GM18868 (cell line): ENCODE measurements around the gene KRTAP4-11.
"Not testable (repeated sequence)": the region's sequence is repeated elsewhere in the genome, so short reads cannot be mapped to it uniquely, and the experiment has no call there.

ENCODE experiments used
- ATAC-seq: cut with Tn5 transposase; IDR thresholded peaks from one replicate; pipeline ENCODE4 v1.9.1; 2021; ENCODE audit warnings: mild to moderate bottlenecking, moderate library complexity; ENCODE audit not compliant: unreplicated experiment

KRTAP4-11 gene

DNA sequence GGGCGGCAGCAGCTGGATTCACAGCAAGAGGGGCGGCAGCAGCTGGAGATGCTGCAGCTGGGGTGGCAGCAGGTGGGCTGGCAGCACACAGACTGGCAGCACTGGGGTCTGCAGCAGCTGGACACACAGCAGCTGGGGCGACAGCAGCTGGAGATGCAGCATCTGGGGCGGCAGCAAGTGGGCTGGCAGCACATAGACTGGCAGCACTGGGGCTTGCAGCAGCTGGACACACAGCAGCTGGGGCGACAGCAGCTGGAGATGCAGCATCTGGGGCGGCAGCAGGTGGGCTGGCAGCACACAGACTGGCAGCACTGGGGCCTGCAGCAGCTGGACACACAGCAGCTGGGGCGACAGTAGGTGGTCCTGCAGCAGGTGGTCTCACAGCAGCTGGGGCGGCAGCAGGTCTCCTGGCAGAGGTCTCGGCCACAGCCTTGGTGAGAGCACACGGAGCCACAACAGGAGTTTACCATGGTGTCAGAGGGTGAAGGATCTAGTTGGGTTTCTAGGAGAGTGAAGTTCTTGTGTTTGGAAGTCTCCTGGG lies at the start of gene KRTAP4-11:
Gene KRTAP4-11 (minus strand): TSS at position 528 of the 541 bp plus-strand sequence. CDS start 58 bp downstream, at position 470.
- ATAC-seq, result not testable (repeated sequence)

DNA sequence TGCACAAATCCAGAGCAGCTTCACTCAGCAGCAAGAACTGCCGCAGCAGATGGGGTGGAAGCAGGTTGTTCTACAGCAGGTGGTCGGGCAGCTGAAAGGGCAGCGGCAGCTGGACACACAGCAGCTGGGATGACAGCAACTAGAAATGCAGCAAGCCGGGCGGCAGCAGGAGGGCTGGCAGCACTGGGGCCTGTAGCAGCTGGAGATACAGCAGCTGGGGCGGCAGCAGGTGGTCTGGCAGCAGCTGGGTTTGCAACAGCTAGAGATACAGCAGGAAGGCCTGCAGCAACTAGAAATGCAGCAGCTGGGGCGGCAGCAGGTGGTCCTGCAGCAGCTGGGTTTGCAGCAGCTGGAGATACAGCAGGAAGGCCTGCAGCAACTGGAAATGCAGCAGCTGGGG lies 49.4 kb upstream of the KRTAP4-11 start:
- no peak for ATAC-seq

DNA sequence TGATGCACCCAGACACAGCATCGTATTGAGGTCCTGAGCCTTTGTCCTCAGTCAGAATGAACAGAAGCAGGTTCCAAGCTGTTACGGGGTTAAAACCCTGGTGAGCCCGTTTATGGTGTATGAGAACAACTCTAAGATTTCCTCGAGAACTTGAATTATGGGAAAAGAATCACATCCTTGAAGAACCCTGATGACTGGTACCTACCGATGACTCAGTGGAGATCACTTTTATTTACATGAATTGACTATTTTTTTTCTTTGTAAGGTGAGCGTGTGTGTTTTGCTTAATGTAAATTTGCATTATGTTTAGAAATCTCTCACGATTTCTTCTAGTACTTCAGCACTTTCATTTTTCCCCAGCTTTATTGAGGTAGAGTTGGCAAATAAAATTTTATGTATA lies 45.7 kb upstream of the KRTAP4-11 start:
- no peak for ATAC-seq

DNA sequence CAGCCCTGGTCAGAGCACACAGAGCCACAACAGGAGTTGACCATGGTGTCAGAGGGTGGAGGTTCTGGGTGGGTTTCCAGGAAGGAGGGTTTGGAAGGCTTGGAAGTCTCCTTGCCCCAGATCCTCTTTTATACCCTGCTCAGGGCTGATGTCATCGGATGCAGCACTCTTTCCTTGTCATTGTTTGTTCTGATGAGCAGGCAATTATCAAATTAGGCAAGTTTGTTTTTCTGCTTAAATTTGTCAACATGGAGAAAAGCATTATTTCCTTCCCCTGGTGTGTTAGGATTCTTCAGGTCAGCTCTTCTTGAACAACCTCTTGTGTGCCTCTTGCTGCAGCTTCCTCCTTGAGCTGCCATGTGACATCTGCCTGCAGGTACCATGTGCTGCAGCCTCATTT lies 42.5 kb upstream of the KRTAP4-11 start, which contains the start of gene KRTAP4-4:
Gene KRTAP4-4 (minus strand): TSS at position 101 of the 400 bp plus-strand sequence. CDS start 57 bp downstream, at position 44.
- no peak for ATAC-seq

DNA sequence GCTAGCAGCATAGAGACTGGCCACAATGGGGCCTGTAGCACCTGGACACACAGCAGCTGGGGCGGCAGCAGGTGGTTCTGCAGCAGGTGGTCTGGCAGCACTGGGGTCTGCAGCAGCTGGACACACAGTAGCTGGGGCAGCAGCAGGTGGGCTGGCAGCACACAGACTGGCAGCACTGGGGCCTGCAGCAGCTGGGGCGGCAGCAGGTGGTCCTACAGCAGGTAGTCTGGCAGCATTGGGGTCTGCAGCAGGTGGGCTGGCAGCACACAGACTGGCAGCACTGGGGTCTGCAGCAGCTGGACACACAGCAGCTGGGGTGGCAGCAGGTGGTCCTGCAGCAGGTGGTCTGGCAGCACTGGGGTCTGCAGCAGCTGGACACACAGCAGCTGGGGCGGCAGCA lies 42.0 kb upstream of the KRTAP4-11 start:
- not testable (repeated sequence) for ATAC-seq

DNA sequence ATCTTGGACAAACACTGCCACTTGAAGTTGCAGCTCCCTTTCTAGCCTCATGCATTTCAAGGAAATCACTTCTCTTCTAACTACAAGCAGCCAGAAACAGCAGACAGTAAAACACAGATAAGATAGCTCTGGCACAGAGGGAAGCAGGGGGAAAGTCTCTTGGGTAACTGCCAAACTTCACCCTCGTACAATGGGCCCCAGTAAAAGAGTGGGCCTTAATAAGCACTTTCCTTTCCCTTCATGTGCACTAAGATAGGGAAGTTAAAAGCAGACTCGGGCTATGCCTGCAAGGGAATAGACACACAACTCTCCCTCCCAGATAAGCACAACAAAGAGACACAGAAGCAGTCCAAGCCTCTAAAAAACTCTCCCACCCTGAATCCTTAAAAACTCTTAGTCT lies 35.7 kb upstream of the KRTAP4-11 start:
- ATAC-seq, result no peak

DNA sequence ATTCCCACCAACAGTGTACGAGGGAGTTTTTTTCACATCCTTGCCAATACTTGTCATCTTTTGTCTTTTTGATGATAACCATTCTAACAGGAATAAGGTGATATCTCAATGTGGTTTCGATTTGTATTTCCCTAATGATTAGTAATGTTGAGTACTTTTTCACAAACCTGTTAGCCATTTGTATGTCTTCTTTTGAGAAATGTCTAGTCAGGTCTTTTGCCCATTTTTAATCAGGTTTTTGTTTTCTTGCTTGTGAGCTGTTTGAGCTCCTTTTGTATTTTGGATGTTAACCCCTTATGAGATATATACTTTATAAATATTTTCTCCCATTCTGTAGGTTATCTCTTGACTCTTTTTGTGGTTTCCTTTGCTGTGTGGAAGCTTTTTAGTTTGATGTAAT lies 33.4 kb upstream of the KRTAP4-11 start:
- no peak for ATAC-seq

DNA sequence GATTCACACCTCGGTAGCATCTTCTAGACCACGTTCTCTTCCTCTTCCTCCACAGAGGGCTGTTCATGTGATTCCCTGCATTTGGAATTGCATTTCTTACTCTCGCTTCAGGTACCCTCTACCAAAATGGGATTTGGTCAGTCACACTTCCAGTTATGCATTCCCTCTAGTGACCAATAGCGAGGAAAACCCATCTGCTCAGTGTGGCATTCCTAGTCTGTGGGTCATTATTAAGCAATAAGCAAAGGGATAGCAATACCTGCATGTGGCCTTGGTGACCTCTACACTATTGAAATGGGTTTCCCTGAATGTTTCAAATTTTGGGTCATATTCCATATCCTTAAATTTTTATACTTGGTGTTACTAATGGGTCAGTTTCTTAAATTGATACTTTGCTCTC lies 31.9 kb upstream of the KRTAP4-11 start:
- no peak for ATAC-seq

DNA sequence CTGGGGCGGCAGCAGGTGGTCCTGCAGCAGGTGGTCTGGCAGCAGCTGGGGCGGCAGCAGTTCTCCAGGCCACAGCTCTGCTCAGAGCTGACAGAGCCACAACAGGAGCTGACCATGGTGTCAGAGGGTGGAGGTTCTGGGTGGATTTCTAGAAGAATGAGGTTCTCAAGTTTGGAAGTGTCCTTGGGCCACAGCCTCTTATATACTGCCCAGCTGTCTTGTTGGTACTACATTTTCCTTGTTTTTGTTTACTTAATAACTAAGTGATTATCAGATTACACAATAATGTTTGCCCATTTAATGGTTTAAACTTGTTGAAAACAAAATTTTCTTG lies 31.4 kb upstream of the KRTAP4-11 start, which contains the start of gene KRTAP4-5:
Gene KRTAP4-5 (minus strand): TSS at position 174 of the 334 bp plus-strand sequence. CDS start 58 bp downstream, at position 116.
- no peak for ATAC-seq

DNA sequence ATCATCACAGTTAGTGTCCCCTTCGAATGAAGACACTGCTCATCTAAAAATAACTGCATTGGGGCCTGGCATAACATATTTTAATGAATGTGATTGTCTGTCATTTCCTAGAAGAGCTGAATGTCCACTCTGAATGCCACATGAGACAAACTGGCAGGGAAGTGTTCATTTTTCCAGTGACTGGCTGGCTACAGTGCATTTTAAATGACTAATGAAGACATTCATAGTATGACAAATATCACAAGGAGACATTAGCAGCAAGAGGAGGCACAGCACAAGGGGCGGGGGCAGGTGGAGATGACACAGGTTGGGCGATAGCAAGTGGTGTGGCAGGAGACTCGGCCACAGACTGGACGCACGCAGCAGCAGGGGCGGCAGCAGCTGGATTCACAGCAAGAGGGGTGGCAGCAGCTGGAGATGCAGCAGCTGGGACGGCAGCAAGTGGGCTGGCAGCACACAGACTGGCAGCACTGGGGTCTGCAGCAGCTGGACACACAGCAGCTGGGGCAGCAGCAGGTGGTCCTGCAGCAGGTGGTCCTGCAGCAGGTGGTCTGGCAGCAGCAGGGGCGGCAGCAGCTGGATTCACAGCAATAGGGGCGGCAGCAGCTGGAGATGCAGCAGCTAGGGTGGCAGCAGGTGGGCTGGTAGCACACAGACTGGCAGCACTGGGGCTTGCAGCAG lies 30.9 kb upstream of the KRTAP4-11 start:
- ATAC-seq, result not testable (repeated sequence)

DNA sequence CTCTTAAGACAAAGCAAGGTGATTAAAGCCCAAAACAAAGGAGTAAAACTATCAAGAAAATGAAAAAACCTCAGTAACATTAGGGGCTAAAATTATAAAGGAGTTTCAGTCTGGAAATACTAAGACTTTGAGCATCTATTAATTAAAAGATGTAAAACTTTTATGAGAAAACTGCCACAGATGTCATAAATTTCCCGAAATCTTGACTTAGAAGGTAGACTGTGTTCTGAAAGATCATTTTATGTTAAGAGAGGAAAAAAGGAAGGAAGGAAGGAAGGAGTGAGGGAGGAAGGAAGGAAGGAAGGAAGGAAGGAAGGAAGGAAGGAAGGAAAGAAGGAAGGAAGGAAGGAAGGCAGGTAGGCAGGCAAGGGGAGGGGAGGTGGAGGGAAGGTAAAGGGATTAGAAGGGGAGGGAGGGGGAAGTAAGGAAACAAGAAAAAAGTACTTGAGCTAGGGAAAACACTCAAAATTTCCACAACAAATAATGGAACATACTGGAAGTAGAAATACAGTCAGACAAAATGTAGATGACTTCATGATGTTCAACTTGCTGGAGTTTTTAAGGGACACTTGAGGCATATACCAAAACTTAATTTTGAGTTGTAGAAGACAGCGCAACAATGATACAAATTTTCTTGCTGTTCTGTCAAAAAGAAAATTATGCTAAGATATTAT lies 29.5 kb upstream of the KRTAP4-11 start:
- ATAC-seq, result no peak

DNA sequence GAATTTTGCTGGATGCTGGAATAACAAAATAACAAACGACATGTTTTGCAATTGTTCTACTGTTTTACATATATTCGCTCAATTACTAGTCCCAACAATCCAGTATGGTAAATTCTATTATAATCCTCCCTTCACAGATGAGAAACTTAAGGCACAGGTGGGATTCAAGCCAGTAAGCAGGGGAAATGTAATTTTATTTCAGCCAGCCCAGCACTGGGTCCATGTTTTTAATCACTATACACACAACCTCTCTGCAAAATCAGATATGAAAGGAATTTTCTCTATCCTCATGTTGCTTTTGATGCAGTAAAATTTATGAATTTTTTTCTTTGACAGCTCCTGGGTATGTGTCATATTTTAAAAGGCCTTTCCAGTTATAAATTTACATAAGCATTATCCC lies 27.1 kb upstream of the KRTAP4-11 start:
- no peak for ATAC-seq

DNA sequence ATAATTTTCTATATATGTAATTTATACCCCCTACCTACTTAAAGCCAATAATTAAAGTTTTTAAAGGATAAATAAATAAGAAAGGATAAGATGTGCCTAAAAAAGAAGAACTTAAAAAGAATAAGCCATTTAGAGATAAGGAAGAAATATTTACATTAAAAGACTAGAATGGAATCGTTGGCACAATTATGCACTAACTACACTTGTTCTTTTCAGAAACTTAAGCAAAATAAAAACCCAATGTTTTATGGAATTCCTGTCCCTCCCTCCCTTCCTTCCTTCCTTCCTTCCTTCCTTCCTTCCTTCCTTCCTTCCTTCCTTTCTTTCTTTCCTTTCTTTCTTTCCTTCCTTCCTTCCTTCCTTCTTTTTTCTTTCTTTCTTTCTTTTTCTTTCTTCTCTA lies 26.7 kb upstream of the KRTAP4-11 start:
- no peak for ATAC-seq

DNA sequence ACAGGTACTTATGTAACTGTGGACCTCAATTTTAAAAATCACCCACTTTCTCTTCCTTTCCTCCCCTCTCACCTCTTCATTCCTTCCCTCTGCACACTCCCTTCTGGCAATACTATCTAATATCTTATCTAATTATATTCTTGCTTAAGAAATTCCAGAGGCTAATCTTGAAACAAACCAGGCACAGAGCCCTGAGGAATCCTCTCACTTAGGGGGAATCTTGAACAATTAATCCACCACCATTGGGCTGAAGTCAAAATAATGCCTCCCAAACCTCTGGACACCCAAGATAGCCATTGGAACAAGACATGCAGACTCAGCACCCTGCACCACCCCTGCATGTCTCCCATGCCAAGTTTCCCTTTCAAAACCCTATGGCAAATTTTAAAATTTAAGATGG lies 23.2 kb upstream of the KRTAP4-11 start:
- ATAC-seq, result no peak

DNA sequence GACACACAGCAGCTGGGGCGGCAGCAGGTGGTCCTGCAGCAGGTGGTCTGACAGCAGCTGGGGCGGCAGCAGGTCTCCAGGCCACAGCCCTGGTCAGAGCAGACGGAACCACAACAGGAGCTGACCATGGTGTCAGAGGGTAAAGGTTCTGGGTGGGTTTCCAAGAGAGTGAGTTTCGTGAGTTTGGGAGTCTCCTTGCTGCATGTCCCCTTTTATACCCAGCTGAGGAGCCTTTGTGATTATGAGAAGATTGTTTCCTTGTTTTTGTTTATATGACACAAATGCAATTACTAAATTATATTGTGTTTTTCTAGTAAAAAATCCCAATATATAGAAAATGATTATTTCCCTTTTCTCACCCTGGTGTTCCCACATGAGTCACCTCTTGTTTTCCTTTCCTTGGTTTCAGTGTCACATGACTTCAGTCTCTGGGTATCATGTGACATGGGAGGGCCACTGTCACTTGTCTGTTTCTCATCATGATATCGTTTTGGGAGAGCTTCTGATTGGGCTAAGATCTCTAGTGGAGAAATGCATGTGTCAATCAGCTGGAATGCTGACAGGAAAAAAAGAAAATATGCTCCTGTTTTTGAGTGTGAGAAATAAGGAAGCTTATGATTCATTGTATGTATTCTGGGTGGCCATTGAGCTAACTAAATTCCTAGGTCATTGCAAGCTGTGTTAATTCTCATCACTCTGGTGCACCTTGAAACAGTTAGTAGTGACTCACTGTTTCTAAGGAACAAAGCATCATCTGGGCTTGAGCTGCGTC lies 22.4 kb upstream of the KRTAP4-11 start, which contains the start of gene KRTAP4-6:
Gene KRTAP4-6 (minus strand): TSS at position 185 of the 772 bp plus-strand sequence. CDS start 57 bp downstream, at position 128.
- no peak for ATAC-seq

DNA sequence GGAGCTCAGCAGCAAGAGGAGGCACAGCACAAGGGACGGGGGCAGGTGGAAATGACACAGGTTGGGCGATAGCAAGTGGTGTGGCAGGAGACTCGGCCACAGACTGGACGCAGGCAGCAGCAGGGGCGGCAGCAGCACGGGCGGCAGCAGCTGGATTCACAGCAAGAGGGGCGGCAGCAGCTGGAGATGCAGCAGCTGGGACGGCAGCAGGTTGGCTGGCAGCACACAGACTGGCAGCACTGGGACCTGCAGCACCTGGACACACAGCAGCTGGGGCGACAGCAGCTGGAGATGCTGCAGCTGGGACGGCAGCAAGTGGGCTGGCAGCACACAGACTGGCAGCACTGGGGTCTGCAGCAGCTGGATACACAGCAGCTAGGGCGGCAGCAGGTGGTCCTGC lies 21.7 kb upstream of the KRTAP4-11 start:
- not testable (repeated sequence) for ATAC-seq

DNA sequence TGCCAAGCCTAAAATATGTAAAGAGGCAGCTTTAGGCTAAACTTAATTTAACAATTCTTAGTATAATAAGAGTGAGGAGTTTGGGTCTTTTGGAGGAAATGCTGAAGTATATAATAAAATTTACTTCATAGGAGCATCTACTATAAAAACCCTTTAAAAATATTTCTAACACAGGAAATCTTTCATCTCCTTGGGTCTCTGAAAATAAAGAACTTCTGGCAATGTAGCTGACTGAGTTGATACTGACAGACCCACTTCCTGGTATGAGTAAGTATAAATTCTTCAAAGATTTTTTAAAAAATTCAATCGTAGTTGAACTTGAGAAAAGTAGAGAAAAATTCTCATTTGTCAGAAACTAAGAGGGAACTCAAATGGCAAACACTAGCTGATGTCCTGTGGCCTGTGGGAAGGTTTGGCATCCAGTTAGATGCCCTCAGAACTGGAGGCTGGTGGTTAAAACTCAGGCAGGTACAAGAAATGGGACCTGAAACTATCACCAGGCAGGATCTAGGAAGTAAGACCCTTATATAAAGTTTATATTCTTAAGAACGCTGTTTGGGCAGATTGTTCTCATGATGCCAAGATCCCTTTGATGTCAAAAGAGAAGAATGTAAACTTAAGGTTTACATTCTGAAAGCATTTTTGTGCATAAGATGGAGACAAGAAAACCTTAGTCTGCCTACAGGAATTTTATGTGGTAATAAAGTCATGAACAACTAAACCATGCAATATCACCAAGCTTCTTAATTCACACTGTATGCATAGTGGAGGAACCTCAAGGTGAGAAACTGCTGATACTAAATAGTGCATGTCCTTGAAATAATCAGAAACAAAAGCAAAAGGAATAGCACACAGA lies 15.9 kb upstream of the KRTAP4-11 start:
- ATAC-seq, result no peak

DNA sequence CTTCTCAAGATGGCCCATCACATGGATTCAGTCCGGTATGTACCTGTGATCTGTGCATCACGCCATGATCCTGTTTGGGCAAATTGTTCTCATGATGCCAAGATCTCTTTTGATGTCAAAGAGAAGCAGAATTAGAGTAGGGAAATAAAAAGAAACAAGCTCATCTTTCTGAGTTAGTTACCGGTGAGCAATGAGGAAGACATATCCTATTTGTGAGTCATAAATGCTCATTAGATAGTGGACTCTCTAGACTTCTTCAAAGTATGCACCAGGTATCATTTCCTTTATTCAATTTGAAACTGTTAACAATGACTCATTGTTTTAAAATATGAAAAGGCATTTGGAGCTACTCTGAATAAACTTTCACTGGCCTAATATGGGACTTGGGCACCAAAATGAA lies 13.8 kb upstream of the KRTAP4-11 start:
- ATAC-seq, result no peak

DNA sequence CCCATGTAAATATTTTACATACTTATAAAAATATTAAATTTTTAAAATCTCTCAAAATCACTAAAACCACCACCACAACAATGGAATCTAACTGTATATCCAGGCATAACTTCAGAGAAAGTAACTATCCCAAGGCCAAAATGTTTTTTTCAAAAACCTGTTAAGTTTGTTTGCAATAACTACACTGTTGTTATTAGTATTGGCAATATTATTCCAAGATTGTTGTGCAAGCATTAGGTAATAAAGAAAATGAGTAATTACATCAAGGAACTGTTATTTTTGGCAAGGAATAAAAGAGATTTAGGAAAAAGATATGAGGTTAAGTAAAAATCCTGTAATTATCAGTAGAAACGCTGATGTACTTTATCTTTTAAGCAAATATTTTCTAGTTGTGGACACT lies 9.2 kb upstream of the KRTAP4-11 start:
- no peak for ATAC-seq

DNA sequence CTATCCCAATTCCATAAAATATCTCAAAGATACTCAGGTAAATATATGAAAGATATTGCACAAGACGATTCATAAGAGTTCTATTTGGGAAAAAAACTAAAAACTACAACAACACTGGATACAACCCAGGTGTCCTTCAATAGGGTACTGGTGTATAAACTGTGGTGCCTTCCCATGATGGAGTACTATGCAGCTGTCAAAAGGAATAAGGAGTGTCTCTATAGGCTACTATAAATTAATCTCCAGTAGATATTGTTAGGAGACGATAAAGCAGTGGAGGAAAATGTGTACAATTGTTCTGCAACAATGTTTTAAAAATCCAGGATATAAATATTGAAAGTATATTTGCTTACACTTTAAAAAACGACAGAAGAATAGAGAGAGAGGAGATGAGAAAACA lies 8.2 kb upstream of the KRTAP4-11 start:
- no peak for ATAC-seq
